ENCODE results near the gene NCKIPSD.
"Not testable (repeated sequence)": the region's sequence is repeated elsewhere in the genome, so short reads cannot be mapped to it uniquely, and the experiment has no call there.

The NCKIPSD gene

GRCh38 chr3:48685603-48686511, at the start of gene NCKIPSD:
Gene NCKIPSD (minus strand): TSS chr3:48685915. CDS start chr3:48685807, 108 bp downstream.
- in situ Hi-C loops (cut with MboI; ENCODE audit: low sequenced_read_pairs) = no loop called here

GRCh38 chr3:48735075-48735767, 49.5 kb upstream of the NCKIPSD start:
- in situ Hi-C loops (cut with MboI; ENCODE audit: low sequenced_read_pairs) = loop anchor here (25.0 kb wide), 1 partner anchor 227 kb away; no protein-coding TSS in a partner anchor

- in situ Hi-C loops (cut with MboI; ENCODE audit: low sequenced_read_pairs) = loop anchor here (25.0 kb wide), 1 partner anchor 228 kb away; no protein-coding TSS in a partner anchor
These were observed 48.8 kb upstream of the NCKIPSD start for GRCh38 chr3:48734541-48734940.

GRCh38 chr3:48733752-48734518, 48.2 kb upstream of the NCKIPSD start:
- in situ Hi-C loops (cut with MboI; ENCODE audit: low sequenced_read_pairs) = loop anchor here (25.0 kb wide), 1 partner anchor 228 kb away; no protein-coding TSS in a partner anchor

GRCh38 chr3:48727511-48727910, 41.8 kb upstream of the NCKIPSD start:
- in situ Hi-C loops (cut with MboI; ENCODE audit: low sequenced_read_pairs) = loop anchor here (25.0 kb wide), 1 partner anchor 235 kb away; no protein-coding TSS in a partner anchor

GRCh38 chr3:48725185-48725855, 39.6 kb upstream of the NCKIPSD start:
- in situ Hi-C loops (cut with MboI; ENCODE audit: low sequenced_read_pairs) = loop anchor here (25.0 kb wide), 1 partner anchor 237 kb away; no protein-coding TSS in a partner anchor

- in situ Hi-C loops (cut with MboI; ENCODE audit: low sequenced_read_pairs) = no loop called here
These were observed 38.0 kb upstream of the NCKIPSD start for GRCh38 chr3:48723725-48724124.

GRCh38 chr3:48723293-48723692, 37.6 kb upstream of the NCKIPSD start:
- in situ Hi-C loops (cut with MboI; ENCODE audit: low sequenced_read_pairs) = not testable (repeated sequence)

- in situ Hi-C loops (cut with MboI; ENCODE audit: low sequenced_read_pairs) = no loop called here
These were observed 31.4 kb upstream of the NCKIPSD start, which contains the start of gene IP6K2 for GRCh38 chr3:48716982-48717746. Gene IP6K2 (minus strand): TSS chr3:48717221. CDS start chr3:48695291, 21,930 bp downstream.

GRCh38 chr3:48716508-48716981, 30.8 kb upstream of the NCKIPSD start:
- in situ Hi-C loops (cut with MboI; ENCODE audit: low sequenced_read_pairs) = no loop called here

- in situ Hi-C loops (cut with MboI; ENCODE audit: low sequenced_read_pairs) = no loop called here
These were observed 29.6 kb upstream of the NCKIPSD start for GRCh38 chr3:48715174-48715800.

- in situ Hi-C loops (cut with MboI; ENCODE audit: low sequenced_read_pairs) = no loop called here
These were observed 26.0 kb upstream of the NCKIPSD start for GRCh38 chr3:48711727-48712126.

GRCh38 chr3:48709051-48709461, 23.3 kb upstream of the NCKIPSD start:
- in situ Hi-C loops (cut with MboI; ENCODE audit: low sequenced_read_pairs) = no loop called here

GRCh38 chr3:48708481-48708889, 22.8 kb upstream of the NCKIPSD start:
- in situ Hi-C loops (cut with MboI; ENCODE audit: low sequenced_read_pairs) = no loop called here

GRCh38 chr3:48707157-48707556, 21.4 kb upstream of the NCKIPSD start:
- in situ Hi-C loops (cut with MboI; ENCODE audit: low sequenced_read_pairs) = no loop called here

GRCh38 chr3:48702320-48702920, 16.7 kb upstream of the NCKIPSD start:
- in situ Hi-C loops (cut with MboI; ENCODE audit: low sequenced_read_pairs) = no loop called here

GRCh38 chr3:48700731-48701405, 15.2 kb upstream of the NCKIPSD start:
- in situ Hi-C loops (cut with MboI; ENCODE audit: low sequenced_read_pairs) = no loop called here

- in situ Hi-C loops (cut with MboI; ENCODE audit: low sequenced_read_pairs) = no loop called here
These were observed 13.2 kb upstream of the NCKIPSD start for GRCh38 chr3:48698891-48699290.
